ENCODE data around the gene TSC22D1.

- TF ChIP-seq CTCF (optimal IDR thresholded peaks at IDR 0.05 in 1 of 3, IDR thresholded peaks at IDR 0.05 in 1 of 3, conservative IDR thresholded peaks at IDR 0.05 in 1 of 3; ENCODE audit: extremely low read depth in 1 of 3, insufficient read depth in 2 of 3, low read length in 3 of 3): no peak
- TF ChIP-seq EZH2 (IDR thresholded peaks at IDR 0.05; ENCODE audit: low read length): no peak
These were observed 46.6 kb upstream of the TSC22D1 start for GRCh38 chr13:44622708-44623107.

All from keratinocyte (primary cell).